ENCODE data around the gene PTPRD. TPM values are rescaled to one million over a fixed set of nuclear protein-coding genes. Genes with fewer than 3 reads are reported as not detected.

The PTPRD gene
- total RNA-seq, 1 donor from 2014 or later: 532 TPM

- peak overlapping the region; percentile 77 for H3K4me3 Mint-ChIP-seq (ENCODE audit: unreplicated experiment)
Measured at GRCh38 chr9:8850914-8851313, 1761.9 kb downstream of the PTPRD start.

GRCh38 chr9:8845808-8846207 lies 1767.0 kb downstream of the PTPRD start:
- peaks cover 4% of the 10 kb centered on the region for H3K9me3 Mint-ChIP-seq (ENCODE audit: unreplicated experiment)
- peak overlapping the region; percentile 87 for H3K27ac Mint-ChIP-seq (ENCODE audit: unreplicated experiment)
- DNase-seq: no peak
- peaks cover 44% of the 10 kb centered on the region for H3K4me1 Mint-ChIP-seq (ENCODE audit: low read depth, unreplicated experiment)
- TF ChIP-seq CTCF (IDR thresholded peaks at IDR 0.05; ENCODE audit: partially characterized antibody, unreplicated experiment): no peak
- peaks cover 2% of the 10 kb centered on the region for H3K27me3 Mint-ChIP-seq (ENCODE audit: unreplicated experiment)
- no peaks in the 10 kb centered on the region for H3K36me3 Mint-ChIP-seq (ENCODE audit: unreplicated experiment)
- peak overlapping the region; percentile 17 for H3K4me3 Mint-ChIP-seq (ENCODE audit: unreplicated experiment)

More at GRCh38 chr9:8850914-8851313, 1761.9 kb downstream of the PTPRD start:
- Mint-ChIP-seq H3K27me3 (ENCODE audit: unreplicated experiment) (no peaks in the 10 kb centered on the region), H3K4me1 (ENCODE audit: low read depth, unreplicated experiment) (peaks cover 56% of the 10 kb centered on the region), H3K27ac (ENCODE audit: unreplicated experiment) (peak overlapping the region; percentile 77), H3K9me3 (ENCODE audit: unreplicated experiment) (peaks cover under 1% of the 10 kb centered on the region), H3K36me3 (ENCODE audit: unreplicated experiment) (no peaks in the 10 kb centered on the region)
- no peak for DNase-seq
- no peak for TF ChIP-seq CTCF (IDR thresholded peaks at IDR 0.05; ENCODE audit: partially characterized antibody, unreplicated experiment)

- no peaks in the 10 kb centered on the region for H3K36me3 Mint-ChIP-seq (ENCODE audit: unreplicated experiment)
- peaks cover 2% of the 10 kb centered on the region for H3K27me3 Mint-ChIP-seq (ENCODE audit: unreplicated experiment)
- TF ChIP-seq CTCF (IDR thresholded peaks at IDR 0.05; ENCODE audit: partially characterized antibody, unreplicated experiment): no peak
- peaks cover 4% of the 10 kb centered on the region for H3K9me3 Mint-ChIP-seq (ENCODE audit: unreplicated experiment)
- H3K27ac Mint-ChIP-seq (ENCODE audit: unreplicated experiment): peak overlapping the region; percentile 87
- no peak for DNase-seq
- H3K4me3 Mint-ChIP-seq (ENCODE audit: unreplicated experiment): peak overlapping the region; percentile 17
- H3K4me1 Mint-ChIP-seq (ENCODE audit: low read depth, unreplicated experiment): peaks cover 40% of the 10 kb centered on the region
Measured at GRCh38 chr9:8845376-8845775, 1767.4 kb downstream of the PTPRD start.

- H3K27ac Mint-ChIP-seq (ENCODE audit: unreplicated experiment): peak overlapping the region; percentile 87
- H3K27me3 Mint-ChIP-seq (ENCODE audit: unreplicated experiment): peaks cover 2% of the 10 kb centered on the region
- no peak overlapping the region for H3K4me3 Mint-ChIP-seq (ENCODE audit: unreplicated experiment)
- H3K9me3 Mint-ChIP-seq (ENCODE audit: unreplicated experiment): peaks cover 4% of the 10 kb centered on the region
- H3K36me3 Mint-ChIP-seq (ENCODE audit: unreplicated experiment): no peaks in the 10 kb centered on the region
- peaks cover 33% of the 10 kb centered on the region for H3K4me1 Mint-ChIP-seq (ENCODE audit: low read depth, unreplicated experiment)
- TF ChIP-seq CTCF (IDR thresholded peaks at IDR 0.05; ENCODE audit: partially characterized antibody, unreplicated experiment): no peak
- DNase-seq: no peak
Measured at GRCh38 chr9:8844549-8844948, 1768.3 kb downstream of the PTPRD start.

GRCh38 chr9:8842402-8843193 lies 1770.2 kb downstream of the PTPRD start:
- H3K27ac Mint-ChIP-seq (ENCODE audit: unreplicated experiment): no peak overlapping the region
- no peaks in the 10 kb centered on the region for H3K36me3 Mint-ChIP-seq (ENCODE audit: unreplicated experiment)
- no peak overlapping the region for H3K4me3 Mint-ChIP-seq (ENCODE audit: unreplicated experiment)
- no peak for TF ChIP-seq CTCF (IDR thresholded peaks at IDR 0.05; ENCODE audit: partially characterized antibody, unreplicated experiment)
- H3K4me1 Mint-ChIP-seq (ENCODE audit: low read depth, unreplicated experiment): peaks cover 28% of the 10 kb centered on the region
- DNase-seq: no peak
- peaks cover 2% of the 10 kb centered on the region for H3K27me3 Mint-ChIP-seq (ENCODE audit: unreplicated experiment)
- peaks cover 4% of the 10 kb centered on the region for H3K9me3 Mint-ChIP-seq (ENCODE audit: unreplicated experiment)
